Transverse colon (tissue), 4 donors: ENCODE results near the gene PIEZO1. TPM values are rescaled to one million over a fixed set of nuclear protein-coding genes. Genes with fewer than 3 reads are reported as not detected.
"Not testable (repeated sequence)": the region's sequence is repeated elsewhere in the genome, so short reads cannot be mapped to it uniquely, and the experiment has no call there.

Experiments used
- DNase-seq: peaks from one replicate; pipeline ENCODE4 v3.0.0-alpha.2; 2019
- H3K27ac ChIP-seq, 4 donors: fragments of 200-600 bp; sonication (generic); 2 replicates each; pipeline ENCODE4 v1.5.1; 2016 to 2018; ENCODE audit warnings: inconsistent platforms in 4 of 4
- H3K27me3 ChIP-seq: fragments of 200-600 bp; sonication (generic); 2 replicates; pipeline ENCODE4 v1.5.1; 2017; ENCODE audit warnings: inconsistent platforms
- H3K36me3 ChIP-seq, 4 donors: fragments of 200-600 bp; sonication (generic); 2 replicates each; pipeline ENCODE4 v1.5.1; 2017 to 2019; ENCODE audit warnings: inconsistent platforms in 4 of 4
- H3K4me1 ChIP-seq, 4 donors: fragments of 200-600 bp; sonication (generic); 2 replicates each; pipeline ENCODE4 v1.5.1; 2017 to 2020; ENCODE audit warnings: inconsistent platforms in 4 of 4
- H3K4me3 ChIP-seq, 4 donors: fragments of 200-600 bp; sonication (generic); 1 replicate in 1 of 4; 2 replicates in 3 of 4; pipeline versions ENCODE4 v1.5.1 to v1.6.1; 2017 to 2019; ENCODE audit warnings: inconsistent platforms in 4 of 4
- H3K9me3 ChIP-seq, 2 donors: fragments of 200-600 bp; sonication (generic); 2 replicates each; pipeline ENCODE4 v1.5.1; 2017 to 2019; ENCODE audit warnings: inconsistent platforms in 2 of 2
- EP300 ChIP-seq: sonication (generic); formaldehyde crosslinking; IDR thresholded peaks from one replicate; pipeline ENCODE4 v1.6.1; 2017; ENCODE audit warnings: antibody characterized with exemption, low read depth
- POLR2A ChIP-seq: fragments of 450-650 bp; IDR thresholded peaks from one replicate; pipeline ENCODE4 v1.6.1; 2016; ENCODE audit warnings: antibody characterized with exemption, mild to moderate bottlenecking, moderate library complexity
- POLR2AphosphoS5 ChIP-seq, 3 donors: sonication (generic); formaldehyde crosslinking; IDR thresholded peaks; one replicate each; pipeline ENCODE4 v1.6.1; 2016; ENCODE audit warnings: antibody characterized with exemption in 3 of 3
- WGBS, 2 donors: methylation state at CpG; one replicate each; pipeline ENCODE4 v1.1.5; 2018; ENCODE audit warnings: low coverage in 1 of 2; 5-methylcytosine and 5-hydroxymethylcytosine counted together
- in situ Hi-C, 4 donors: fragments of 200-750 bp; cut with MboI; loops; one replicate each; pipeline versions ENCODE4 v1.15.0 to v1.15.1; 2017; ENCODE audit warnings: low sequenced_read_pairs in 3 of 4, low pct_ligation_motif_present in 1 of 4, low pct_unique_long_range_greater_than_20kb in 1 of 4
- intact Hi-C: fragments of 100-400 bp; cut with DNase I; formaldehyde crosslinking; loops from one replicate; pipeline ENCODE4 v1.15.1; 2023; ENCODE audit warnings: low total_unique reads
- total RNA-seq, 4 donors: library from RNA; depleted of rRNA; stranded (reverse); fragments of >200 nt; gene quantifications; one replicate each; pipeline ENCODE4 v1.1.0, GENCODE V29; 2016
- TF ChIP-seq, protein P1 (sequence below), 5 experiments: fragments of 200-600 bp in 3 of 5; fragments of 450-650 bp in 2 of 5; sonication (generic) in 3 of 5; IDR thresholded peaks; 1 replicate in 2 of 5; 2 replicates in 3 of 5; pipeline ENCODE4 v1.5.1; 2016 to 2017; ENCODE audit warnings: antibody characterized with exemption in 5 of 5, inconsistent platforms in 3 of 5, mild to moderate bottlenecking in 2 of 5, moderate library complexity in 1 of 5

Gene PIEZO1
- total RNA-seq, 4 donors from 2014 or later: 133 to 546 (median 179) TPM

DNA sequence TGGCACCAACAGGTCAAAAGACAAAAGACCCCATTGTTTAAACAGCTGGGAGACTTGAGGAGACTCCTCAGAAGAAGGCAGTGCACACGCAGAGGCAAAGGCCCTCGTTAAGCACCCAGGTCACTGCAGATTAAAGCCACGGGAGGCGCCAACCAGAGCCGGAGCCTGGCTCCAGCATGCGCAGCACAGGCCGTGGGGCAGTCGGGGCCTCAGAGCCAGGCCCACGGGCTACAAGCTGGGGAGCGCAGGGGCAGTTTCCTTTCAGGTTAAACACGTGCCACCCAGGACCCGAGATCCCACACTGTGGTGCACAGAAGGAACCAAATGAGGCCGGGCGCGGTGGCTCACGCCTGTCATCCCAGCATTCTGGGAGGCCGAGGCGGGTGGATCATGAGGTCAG is 9.2 kb downstream of the PIEZO1 start:
- in situ Hi-C loops (no loop called here), intact Hi-C loops (no loop called here)
- Histone ChIP-seq H3K4me1 (peaks cover 59 to 88% (median 69%) of the 10 kb centered on the region in 4 donors), H3K27ac (peak overlapping the region in 3 of 4 donors; percentile 39 to 97 (median 90)), H3K9me3 (no peaks in the 10 kb centered on the region), H3K4me3 (no peak overlapping the region), H3K27me3 (no peaks in the 10 kb centered on the region), H3K36me3 (no peaks in the 10 kb centered on the region)
- no peak for DNase-seq
- 55 to 90% methylated on average over 2 to 18 of the region's 18 CpGs for WGBS, 2 donors
- no peak for TF ChIP-seq POLR2AphosphoS5 (IDR thresholded peaks at IDR 0.05)
- TF ChIP-seq, protein P1, sequence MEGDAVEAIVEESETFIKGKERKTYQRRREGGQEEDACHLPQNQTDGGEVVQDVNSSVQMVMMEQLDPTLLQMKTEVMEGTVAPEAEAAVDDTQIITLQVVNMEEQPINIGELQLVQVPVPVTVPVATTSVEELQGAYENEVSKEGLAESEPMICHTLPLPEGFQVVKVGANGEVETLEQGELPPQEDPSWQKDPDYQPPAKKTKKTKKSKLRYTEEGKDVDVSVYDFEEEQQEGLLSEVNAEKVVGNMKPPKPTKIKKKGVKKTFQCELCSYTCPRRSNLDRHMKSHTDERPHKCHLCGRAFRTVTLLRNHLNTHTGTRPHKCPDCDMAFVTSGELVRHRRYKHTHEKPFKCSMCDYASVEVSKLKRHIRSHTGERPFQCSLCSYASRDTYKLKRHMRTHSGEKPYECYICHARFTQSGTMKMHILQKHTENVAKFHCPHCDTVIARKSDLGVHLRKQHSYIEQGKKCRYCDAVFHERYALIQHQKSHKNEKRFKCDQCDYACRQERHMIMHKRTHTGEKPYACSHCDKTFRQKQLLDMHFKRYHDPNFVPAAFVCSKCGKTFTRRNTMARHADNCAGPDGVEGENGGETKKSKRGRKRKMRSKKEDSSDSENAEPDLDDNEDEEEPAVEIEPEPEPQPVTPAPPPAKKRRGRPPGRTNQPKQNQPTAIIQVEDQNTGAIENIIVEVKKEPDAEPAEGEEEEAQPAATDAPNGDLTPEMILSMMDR (IDR thresholded peaks at IDR 0.05): no peak

DNA sequence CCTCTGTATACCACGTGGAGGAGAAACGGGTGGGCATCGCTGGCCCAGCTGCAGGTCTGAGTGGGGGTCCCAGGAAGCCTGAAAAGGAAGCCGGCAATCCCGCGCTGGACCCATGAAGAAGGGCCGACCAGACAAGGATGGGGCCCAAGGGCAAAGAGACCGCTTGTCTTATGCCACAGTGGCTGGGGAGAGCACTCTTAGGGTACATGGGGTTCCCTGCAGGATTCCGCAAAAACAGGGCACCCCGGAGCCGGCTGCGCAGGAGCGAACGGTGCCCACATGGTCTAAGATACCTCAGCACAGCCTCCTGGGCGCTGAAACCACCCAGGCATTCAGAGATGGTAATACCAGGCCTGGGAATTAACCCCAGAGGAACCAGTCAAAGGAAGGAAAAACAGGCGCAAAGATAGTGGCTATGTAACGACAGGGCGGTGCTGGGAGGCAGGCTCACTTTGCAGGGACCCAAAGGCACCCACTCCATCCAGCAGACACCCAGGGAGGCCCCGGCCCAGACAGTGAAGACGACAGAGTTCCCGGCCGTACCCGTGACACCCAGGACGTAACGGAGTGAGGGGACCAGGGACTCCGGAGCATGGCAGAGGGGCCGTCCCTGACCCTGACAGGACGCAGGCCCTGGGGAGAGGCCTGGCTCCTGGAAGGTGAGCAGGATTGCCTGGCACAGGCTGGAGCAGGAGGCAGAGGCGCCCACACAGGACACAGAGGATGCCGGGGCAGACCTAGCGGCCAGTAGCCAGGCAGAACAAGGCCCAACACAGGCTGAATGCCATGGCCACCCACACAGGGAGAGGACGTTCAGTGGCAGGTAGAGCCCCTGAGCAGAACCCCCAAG is 10.3 kb downstream of the PIEZO1 start:
- in situ Hi-C loops (no loop called here), intact Hi-C loops (no loop called here)
- Histone ChIP-seq H3K27me3 (no peaks in the 10 kb centered on the region), H3K27ac (peak overlapping the region; percentile 82 to 93 (median 88)), H3K4me1 (peaks cover 59 to 88% (median 69%) of the 10 kb centered on the region in 4 donors), H3K4me3 (no peak overlapping the region), H3K36me3 (no peaks in the 10 kb centered on the region), H3K9me3 (no peaks in the 10 kb centered on the region)
- DNase-seq: no peak
- no peak for TF ChIP-seq POLR2A
- TF ChIP-seq, protein P1 (IDR thresholded peaks at IDR 0.05): no peak
- no peak for TF ChIP-seq EP300
- TF ChIP-seq POLR2AphosphoS5 (IDR thresholded peaks at IDR 0.05): no peak
- WGBS, 2 donors: 83 to 88% methylated on average over 5 to 27 of the region's 32 CpGs

- H3K9me3 ChIP-seq: no peaks in the 10 kb centered on the region
- in situ Hi-C loops (no loop called here), intact Hi-C loops (no loop called here)
- peaks cover 62 to 89% (median 71%) of the 10 kb centered on the region in 4 donors for H3K4me1 ChIP-seq
- no peaks in the 10 kb centered on the region for H3K36me3 ChIP-seq
- H3K27ac ChIP-seq: peak overlapping the region; percentile 82 to 93 (median 88)
- WGBS, 2 donors: 55% methylated on average over 12 of the region's 12 CpGs; no CpG with 5 or more reads in 1 of the 2 donors
- TF ChIP-seq, protein P1 (IDR thresholded peaks at IDR 0.05): no peak
- TF ChIP-seq POLR2AphosphoS5 (IDR thresholded peaks at IDR 0.05): peak in 1 of 3 donors; percentile 21
- no peak overlapping the region for H3K4me3 ChIP-seq
- H3K27me3 ChIP-seq: no peaks in the 10 kb centered on the region
- DNase-seq: peak; percentile 64
These were observed 11.2 kb downstream of the PIEZO1 start for GRCh38 chr16:88773812-88774291.

DNA sequence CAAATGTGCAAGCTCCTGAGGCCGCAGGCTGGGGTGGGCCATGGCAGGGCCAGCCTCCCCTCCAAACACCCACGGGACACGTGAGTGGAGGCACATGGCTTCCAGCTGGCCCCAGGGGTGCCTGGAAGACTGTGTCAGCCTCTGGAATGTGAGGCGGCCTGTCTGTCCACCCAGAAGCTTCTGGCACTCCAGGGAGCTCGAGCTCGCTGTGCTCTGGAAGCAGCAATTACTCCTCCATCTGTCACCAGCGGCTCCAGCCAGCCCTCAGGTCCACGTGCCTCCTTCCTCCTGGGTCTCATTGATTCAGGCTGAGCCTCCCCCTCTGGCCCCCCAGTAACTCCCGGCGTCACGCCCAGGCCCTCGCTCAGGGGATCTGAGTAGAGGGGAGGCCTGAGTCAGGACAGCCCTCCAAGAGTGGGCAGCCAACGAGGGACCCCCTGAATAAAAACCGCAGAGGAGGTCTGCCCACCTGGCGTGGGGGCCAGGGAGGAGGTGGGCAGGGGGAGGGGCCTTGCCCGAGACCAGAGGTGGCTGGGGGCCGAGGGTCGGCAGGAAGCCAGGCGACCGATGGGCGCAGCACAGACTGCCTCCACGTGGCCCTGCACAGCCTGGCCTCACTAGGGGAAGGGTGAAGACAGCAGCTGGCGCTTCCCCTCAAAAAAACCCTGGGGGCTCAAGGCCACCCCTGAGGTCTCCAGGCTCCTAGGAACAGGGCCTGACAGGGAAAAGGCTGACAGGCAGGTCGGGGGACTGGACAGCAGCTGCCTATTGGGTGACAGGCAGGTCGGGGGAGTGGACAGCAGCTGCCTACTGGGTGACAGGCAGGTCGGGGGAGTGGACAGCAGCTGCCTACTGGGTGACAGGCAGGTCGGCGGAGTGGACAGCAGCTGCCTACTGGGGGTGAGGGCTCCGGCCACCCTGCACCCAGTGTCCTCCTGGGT is 11.9 kb downstream of the PIEZO1 start:
- intact Hi-C loops: no loop called here
- Histone ChIP-seq H3K4me3 (no peak overlapping the region), H3K36me3 (no peaks in the 10 kb centered on the region), H3K27ac (peak overlapping the region; percentile 82 to 93 (median 88)), H3K9me3 (no peaks in the 10 kb centered on the region), H3K4me1 (peaks cover 69 to 89% (median 76%) of the 10 kb centered on the region in 4 donors), H3K27me3 (no peaks in the 10 kb centered on the region)
- WGBS, 2 donors: 64 to 70% methylated on average over 4 to 29 of the region's 29 CpGs
- TF ChIP-seq POLR2AphosphoS5 (IDR thresholded peaks at IDR 0.05): peak; percentile 55 to 63 (median 63)
- TF ChIP-seq, protein P1 (IDR thresholded peaks at IDR 0.05): no peak
- in situ Hi-C loops: no loop called here
- DNase-seq: peak; percentile 66

GRCh38 chr16:88771781-88772180 is 13.2 kb downstream of the PIEZO1 start:
- H3K36me3 ChIP-seq, H3K9me3 ChIP-seq, in situ Hi-C loops, intact Hi-C loops, DNase-seq, H3K27me3 ChIP-seq, H3K4me3 ChIP-seq: not testable (repeated sequence)
- Histone ChIP-seq H3K27ac (peak overlapping the region; percentile 82 to 93 (median 90)), H3K4me1 (peaks cover 70 to 91% (median 83%) of the 10 kb centered on the region in 4 donors)
- 100% methylated on average over 8 of the region's 23 CpGs; no CpG with 5 or more reads in 1 of the 2 donors for WGBS, 2 donors
